Gastrocnemius medialis (tissue), 4 donors: ENCODE measurements around the gene SLC35G1.

Source experiments
- CTCF ChIP-seq, 5 experiments: fragments of 450-650 bp in 3 of 5; fragments of 200-600 bp in 2 of 5; sonication (generic) in 2 of 5; IDR thresholded peaks in 4 of 5; conservative IDR thresholded peaks in 1 of 5; 1 replicate in 4 of 5; 2 replicates in 1 of 5; pipeline ENCODE4 v1.5.1; 2016 to 2019; ENCODE audit warnings: antibody characterized with exemption in 5 of 5, mild to moderate bottlenecking in 3 of 5, moderate library complexity in 3 of 5
- POLR2A ChIP-seq, 2 donors: fragments of 450-650 bp; IDR thresholded peaks; one replicate each; pipeline ENCODE4 v1.6.1; 2017; ENCODE audit warnings: antibody characterized with exemption in 2 of 2, mild to moderate bottlenecking in 2 of 2, moderate library complexity in 2 of 2

GRCh38 chr10:93951905-93952304, 58.1 kb downstream of the SLC35G1 start:
- TF ChIP-seq CTCF (IDR thresholded peaks at IDR 0.05 in 4 of 5, conservative IDR thresholded peaks at IDR 0.05 in 1 of 5), result no peak
- TF ChIP-seq POLR2A (IDR thresholded peaks at IDR 0.05), result no peak
